Loucy (cell line): ENCODE data around the gene SHISAL1.

Experiments
- H2AFZ ChIP-seq: fragments of 200-600 bp; sonication (generic); 2 replicates; pipeline ENCODE4 v1.6.0; 2016; ENCODE audit warnings: antibody characterized with exemption, mild to moderate bottlenecking, low read length, moderate library complexity
- H3F3A ChIP-seq: fragments of 200-600 bp; 2 replicates; pipeline ENCODE4 v1.6.0; 2016; ENCODE audit warnings: antibody characterized with exemption, low read depth, mild to moderate bottlenecking
- H3K27me3 ChIP-seq: fragments of 200-600 bp; sonication (generic); 2 replicates; pipeline ENCODE4 v1.6.1; 2014; ENCODE audit warnings: low read length, mild to moderate bottlenecking; ENCODE audit not compliant: insufficient read depth, poor library complexity, severe bottlenecking
- H3K36me3 ChIP-seq: fragments of 200-600 bp; sonication (generic); 2 replicates; pipeline ENCODE4 v1.6.1; 2016; ENCODE audit warnings: low read length; ENCODE audit not compliant: insufficient read depth
- H3K4me1 ChIP-seq: fragments of 200-600 bp; sonication (generic); 2 replicates; pipeline ENCODE4 v1.5.1; 2014; ENCODE audit warnings: low read length, mild to moderate bottlenecking; ENCODE audit not compliant: insufficient read depth, poor library complexity, severe bottlenecking
- H3K4me2 ChIP-seq: fragments of 200-600 bp; sonication (generic); 2 replicates; pipeline ENCODE4 v1.6.0; 2014; ENCODE audit warnings: antibody characterized with exemption, low read length, low read depth, mild to moderate bottlenecking; ENCODE audit not compliant: poor library complexity, severe bottlenecking
- H3K4me3 ChIP-seq: fragments of 200-600 bp; sonication (generic); 2 replicates; pipeline ENCODE4 v1.5.1; 2014; ENCODE audit warnings: low read length, mild to moderate bottlenecking, mixed read lengths; ENCODE audit not compliant: poor library complexity, severe bottlenecking
- H3K79me2 ChIP-seq: fragments of 200-600 bp; sonication (generic); 2 replicates; pipeline ENCODE4 v1.6.1; 2014; ENCODE audit warnings: low read length; ENCODE audit not compliant: insufficient read depth
- H3K9ac ChIP-seq: fragments of 200-600 bp; sonication (generic); 2 replicates; pipeline ENCODE4 v1.6.0; 2014; ENCODE audit warnings: mild to moderate bottlenecking, low read depth, low read length, moderate library complexity; ENCODE audit not compliant: poor library complexity, severe bottlenecking
- H3K9me2 ChIP-seq: fragments of 200-600 bp; sonication (generic); replicated peaks from 2 replicates; pipeline ENCODE4 v1.6.1; 2016; ENCODE audit warnings: low read depth, low read length, mixed read lengths
- H3K9me3 ChIP-seq: fragments of 200-600 bp; sonication (generic); 2 replicates; pipeline ENCODE4 v1.6.1; 2014; ENCODE audit warnings: mild to moderate bottlenecking, antibody characterized with exemption, low read length, low read depth; ENCODE audit not compliant: insufficient read depth
- H4K20me1 ChIP-seq: fragments of 200-600 bp; sonication (generic); 2 replicates; pipeline ENCODE4 v1.6.0; 2014; ENCODE audit warnings: antibody characterized with exemption, low read length, mild to moderate bottlenecking; ENCODE audit not compliant: insufficient read depth, poor library complexity, severe bottlenecking
- CTCF ChIP-seq: fragments of 200-600 bp; sonication (generic); conservative IDR thresholded peaks from 2 replicates; pipeline ENCODE4 v1.5.1; 2014; ENCODE audit warnings: mild to moderate bottlenecking, antibody characterized with exemption, low read length
- EZH2phosphoT487 ChIP-seq: fragments of 200-600 bp; IDR thresholded peaks from 2 replicates; pipeline ENCODE4 v1.6.1; 2018; ENCODE audit warnings: antibody characterized with exemption, mild to moderate bottlenecking, moderate library complexity, borderline replicate concordance

Gene SHISAL1

GRCh38 chr22:44345872-44346271 is 33.1 kb upstream of the SHISAL1 start:
- Histone ChIP-seq H3K9me3 (no peaks in the 10 kb centered on the region), H3K9me2 (no peaks in the 10 kb centered on the region), H2AFZ (no peak overlapping the region), H3K27me3 (no peaks in the 10 kb centered on the region), H3K36me3 (no peaks in the 10 kb centered on the region), H3K4me1 (no peaks in the 10 kb centered on the region), H4K20me1 (no peaks in the 10 kb centered on the region), H3K9ac (no peak overlapping the region), H3K4me2 (no peak overlapping the region), H3K79me2 (no peaks in the 10 kb centered on the region), H3K4me3 (no peak overlapping the region), H3F3A (no peaks in the 10 kb centered on the region)
- TF ChIP-seq CTCF (no peak), EZH2phosphoT487 (no peak)

GRCh38 chr22:44344407-44344806 is 31.7 kb upstream of the SHISAL1 start:
- Histone ChIP-seq H2AFZ (no peak overlapping the region), H3F3A (no peaks in the 10 kb centered on the region), H3K79me2 (no peaks in the 10 kb centered on the region), H3K4me1 (no peaks in the 10 kb centered on the region), H3K4me3 (no peak overlapping the region), H3K9ac (no peak overlapping the region), H3K9me2 (no peaks in the 10 kb centered on the region), H3K36me3 (no peaks in the 10 kb centered on the region), H3K27me3 (no peaks in the 10 kb centered on the region), H3K9me3 (no peaks in the 10 kb centered on the region), H3K4me2 (no peak overlapping the region), H4K20me1 (no peaks in the 10 kb centered on the region)
- no peak for TF ChIP-seq CTCF
- TF ChIP-seq EZH2phosphoT487, result no peak

GRCh38 chr22:44342347-44342956 is 29.7 kb upstream of the SHISAL1 start:
- Histone ChIP-seq H3K4me3 (no peak overlapping the region), H3K4me2 (no peak overlapping the region), H3K36me3 (no peaks in the 10 kb centered on the region), H3K4me1 (no peaks in the 10 kb centered on the region), H3F3A (no peaks in the 10 kb centered on the region), H4K20me1 (no peaks in the 10 kb centered on the region), H2AFZ (no peak overlapping the region), H3K9me3 (no peaks in the 10 kb centered on the region), H3K9ac (no peak overlapping the region), H3K27me3 (no peaks in the 10 kb centered on the region), H3K79me2 (no peaks in the 10 kb centered on the region), H3K9me2 (no peaks in the 10 kb centered on the region)
- no peak for TF ChIP-seq EZH2phosphoT487
- no peak for TF ChIP-seq CTCF
